H1 (cell line): ENCODE data around the gene EIF2B2. TPM values are rescaled to one million over a fixed set of nuclear protein-coding genes. Genes with fewer than 3 reads are reported as not detected.

Experiments used
- BRCA1 ChIP-seq: IDR thresholded peaks from 2 replicates; pipeline ENCODE4 v1.6.1; 2012; ENCODE audit warnings: low read depth, low read length, improper control_type of control experiment
- CEBPB ChIP-seq: IDR thresholded peaks from 2 replicates; pipeline ENCODE4 v1.6.1; 2012; ENCODE audit warnings: low read depth, low read length
- CHD7 ChIP-seq: fragments of 300-600 bp; sonication (generic); IDR thresholded peaks from 2 replicates; pipeline ENCODE4 v1.7.1; 2012; ENCODE audit warnings: low read length, moderate library complexity, mild to moderate bottlenecking, inconsistent platforms; ENCODE audit not compliant: insufficient replicate concordance
- GABPA ChIP-seq: IDR thresholded peaks from 2 replicates; pipeline ENCODE4 v1.6.1; 2011; ENCODE audit warnings: mild to moderate bottlenecking, low read length, moderate library complexity, borderline replicate concordance; ENCODE audit not compliant: insufficient read depth
- MAFK ChIP-seq: IDR thresholded peaks from 2 replicates; pipeline ENCODE4 v1.6.1; 2012; ENCODE audit warnings: low read depth, mild to moderate bottlenecking, improper control_type of control experiment, low read length
- PHF8 ChIP-seq: fragments of 200-600 bp; sonication (generic); conservative IDR thresholded peaks from 2 replicates; pipeline ENCODE4 v1.7.1; 2012; ENCODE audit warnings: low read depth, mild to moderate bottlenecking, inconsistent platforms, low read length, moderate library complexity
- POU5F1 ChIP-seq: IDR thresholded peaks from 2 replicates; pipeline ENCODE4 v1.6.1; 2011; ENCODE audit warnings: low read depth, mild to moderate bottlenecking, low read length, moderate library complexity
- ZNF274 ChIP-seq: IDR thresholded peaks from 2 replicates; pipeline ENCODE4 v1.7.0; 2012; ENCODE audit warnings: low read length, borderline replicate concordance; ENCODE audit errors: extremely low read depth
- polyA plus RNA-seq, 7 experiments: library from polyadenylated mRNA; depleted of rRNA in 3 of 7; stranded (reverse) in 5 of 7; unstranded in 2 of 7; fragments of >200 nt in 5 of 7; fragments of 200-250 nt in 2 of 7; gene quantifications; 1 replicate in 5 of 7; 2 replicates in 1 of 7; 4 replicates in 1 of 7; pipeline versions ENCODE4 v1.2.1 to v1.2.3, GENCODE V29; 2011 to 2013; ENCODE audit warnings: missing spikeins in 2 of 7, mixed read lengths in 2 of 7
- total RNA-seq: library from RNA; stranded (reverse); fragmentation: NEBNext Ultra II Directional; extraction: Animal tissue kit (Norgen Biotek cat#: 25700); gene quantifications from 2 replicates; pipeline ENCODE4 v1.2.1, GENCODE V29; 2021

Gene EIF2B2
- total and polyA plus RNA-seq, 2 of the 8 experiments (the other 6 are each of a cell fraction or from before 2014, with no cell fraction given): 42.6 to 79.9 TPM

- TF ChIP-seq CHD7: no peak
- TF ChIP-seq PHF8: no peak
- TF ChIP-seq POU5F1: no peak
- TF ChIP-seq ZNF274: no peak
- no peak for TF ChIP-seq BRCA1
- TF ChIP-seq GABPA: no peak
- TF ChIP-seq MAFK: no peak
- no peak for TF ChIP-seq CEBPB
Observed at GRCh38 chr14:74982661-74983060, 20.1 kb upstream of the EIF2B2 start (continued).
